H9 (cell line): ENCODE results near the gene THSD7B. TPM values are rescaled to one million over a fixed set of nuclear protein-coding genes. Genes with fewer than 3 reads are reported as not detected.

Experiments used
- DNase-seq: peaks from one replicate; pipeline ENCODE4 v3.0.0-alpha.2; 2017
- H2AFZ ChIP-seq: one replicate; pipeline ENCODE4 v1.6.1; 2013; ENCODE audit warnings: mild to moderate bottlenecking, low read length, control low read depth, moderate library complexity
- H2AK5ac ChIP-seq: 2 replicates; pipeline ENCODE4 v1.6.1; 2013; ENCODE audit warnings: low read length, control low read depth, mixed read lengths; ENCODE audit not compliant: insufficient read length
- H2BK120ac ChIP-seq: one replicate; pipeline ENCODE4 v1.6.1; 2013; ENCODE audit warnings: low read depth, mild to moderate bottlenecking, low read length, control low read depth, inconsistent platforms; ENCODE audit not compliant: poor library complexity, severe bottlenecking
- H2BK12ac ChIP-seq: 2 replicates; pipeline ENCODE4 v1.6.1; 2013; ENCODE audit warnings: low read length, control low read depth, mixed read lengths, low read depth; ENCODE audit not compliant: insufficient read length
- H2BK15ac ChIP-seq: 2 replicates; pipeline ENCODE4 v1.6.1; 2013; ENCODE audit warnings: low read depth, low read length, control low read depth
- H2BK20ac ChIP-seq: one replicate; pipeline ENCODE4 v1.6.1; 2013; ENCODE audit warnings: low read depth, mild to moderate bottlenecking, low read length, control low read depth, inconsistent platforms; ENCODE audit not compliant: poor library complexity, severe bottlenecking
- H2BK5ac ChIP-seq: 2 replicates; pipeline ENCODE4 v1.6.1; 2013; ENCODE audit warnings: low read length, control low read depth, mixed read lengths; ENCODE audit not compliant: insufficient read length
- H3K14ac ChIP-seq: 2 replicates; pipeline ENCODE4 v1.6.1; 2013; ENCODE audit warnings: low read length, control low read depth; ENCODE audit not compliant: insufficient read depth
- H3K18ac ChIP-seq: 2 replicates; pipeline ENCODE4 v1.6.1; 2013; ENCODE audit warnings: low read depth, mild to moderate bottlenecking, mixed read lengths, low read length, control low read depth; ENCODE audit not compliant: insufficient read length
- H3K23ac ChIP-seq: 2 replicates; pipeline ENCODE4 v1.6.1; 2013; ENCODE audit warnings: low read length, control low read depth, mixed read lengths, low read depth; ENCODE audit not compliant: insufficient read length
- H3K23me2 ChIP-seq: 2 replicates; pipeline ENCODE4 v1.6.1; 2013; ENCODE audit warnings: low read depth, mild to moderate bottlenecking, mixed read lengths, low read length, control low read depth; ENCODE audit not compliant: insufficient read length, poor library complexity, severe bottlenecking
- H3K27ac ChIP-seq: 2 replicates; pipeline ENCODE4 v1.5.1; 2013; ENCODE audit warnings: low read length, control low read depth, mixed read lengths, low read depth; ENCODE audit not compliant: insufficient read length
- H3K27me3 ChIP-seq: 2 replicates; pipeline ENCODE4 v1.6.1; 2013; ENCODE audit warnings: low read length, control low read depth, inconsistent platforms; ENCODE audit not compliant: insufficient read depth
- H3K4ac ChIP-seq: 2 replicates; pipeline ENCODE4 v1.6.1; 2013; ENCODE audit warnings: low read depth, mild to moderate bottlenecking, control low read depth, inconsistent platforms, low read length, moderate library complexity
- H3K4me1 ChIP-seq: 2 replicates; pipeline ENCODE4 v1.6.1; 2013; ENCODE audit warnings: low read length, control low read depth, inconsistent platforms; ENCODE audit not compliant: insufficient read depth
- H3K4me2 ChIP-seq: 2 replicates; pipeline ENCODE4 v1.6.1; 2013; ENCODE audit warnings: low read length, control low read depth, mixed read lengths; ENCODE audit not compliant: insufficient read length, insufficient read depth
- H3K56ac ChIP-seq: 2 replicates; pipeline ENCODE4 v1.6.1; 2013; ENCODE audit warnings: low read depth, mild to moderate bottlenecking, mixed read lengths, low read length, control low read depth; ENCODE audit not compliant: insufficient read length
- H3K79me1 ChIP-seq: 2 replicates; pipeline ENCODE4 v1.6.1; 2013; ENCODE audit warnings: low read depth, mild to moderate bottlenecking, moderate library complexity, low read length, control low read depth, inconsistent platforms; ENCODE audit not compliant: insufficient read depth, poor library complexity, severe bottlenecking
- H3K79me2 ChIP-seq: 2 replicates; pipeline ENCODE4 v1.6.1; 2013; ENCODE audit warnings: low read length, control low read depth, inconsistent platforms; ENCODE audit not compliant: insufficient read depth
- H3K9ac ChIP-seq: 2 replicates; pipeline ENCODE4 v1.6.1; 2013; ENCODE audit warnings: low read length, control low read depth, mixed read lengths; ENCODE audit not compliant: insufficient read length; ENCODE audit errors: extremely low read depth
- H3K9me3 ChIP-seq: one replicate; pipeline ENCODE4 v1.6.1; 2013; ENCODE audit warnings: low read depth, low read length, inconsistent platforms; ENCODE audit not compliant: control insufficient read depth
- H3T11ph ChIP-seq: one replicate; pipeline ENCODE4 v1.6.1; 2013; ENCODE audit warnings: mild to moderate bottlenecking, low read length, control low read depth, inconsistent platforms
- H4K20me1 ChIP-seq: one replicate; pipeline ENCODE4 v1.6.1; 2013; ENCODE audit not compliant: control insufficient read depth, insufficient read length, insufficient read depth
- H4K5ac ChIP-seq: 2 replicates; pipeline ENCODE4 v1.6.1; 2013; ENCODE audit warnings: low read depth, mild to moderate bottlenecking, mixed read lengths, low read length, control low read depth; ENCODE audit not compliant: insufficient read length
- H4K8ac ChIP-seq: replicated peaks from 2 replicates; pipeline ENCODE4 v1.6.1; 2013; ENCODE audit warnings: low read length, control low read depth, mixed read lengths, low read depth; ENCODE audit not compliant: insufficient read length
- H4K91ac ChIP-seq: 2 replicates; pipeline ENCODE4 v1.6.1; 2013; ENCODE audit warnings: low read depth, mild to moderate bottlenecking, moderate library complexity, mixed read lengths, low read length, control low read depth; ENCODE audit not compliant: insufficient read length
- H3K27ac Mint-ChIP-seq, 3 experiments: 2 replicates in 2 of 3; 3 replicates in 1 of 3; pipeline ENCODE4 v1.8.0; 2020 to 2021; ENCODE audit warnings: mixed read lengths in 3 of 3, mild to moderate bottlenecking in 1 of 3, moderate library complexity in 1 of 3
- H3K27me3 Mint-ChIP-seq: 2 replicates; pipeline ENCODE4 v1.8.0; 2021; ENCODE audit warnings: low read depth, mild to moderate bottlenecking, moderate library complexity, mixed read lengths
- H3K36me3 Mint-ChIP-seq, 3 experiments: 2 replicates in 2 of 3; 3 replicates in 1 of 3; pipeline ENCODE4 v1.8.0; 2020 to 2021; ENCODE audit warnings: low read depth in 3 of 3, mixed read lengths in 3 of 3; ENCODE audit not compliant: insufficient read depth in 1 of 3
- H3K4me1 Mint-ChIP-seq, 2 experiments: 2 replicates each; pipeline ENCODE4 v1.8.0; 2020; ENCODE audit warnings: mixed read lengths in 2 of 2
- H3K4me3 Mint-ChIP-seq, 2 experiments: 2 replicates in 1 of 2; 3 replicates in 1 of 2; pipeline ENCODE4 v1.8.0; 2020 to 2021; ENCODE audit warnings: mild to moderate bottlenecking in 2 of 2, mixed read lengths in 2 of 2, moderate library complexity in 1 of 2
- H3K9me3 Mint-ChIP-seq, 2 experiments: 2 replicates in 1 of 2; 3 replicates in 1 of 2; pipeline ENCODE4 v1.8.0; 2020; ENCODE audit warnings: mild to moderate bottlenecking in 2 of 2, mixed read lengths in 2 of 2, moderate library complexity in 1 of 2
- WGBS: extraction: QIAGEN DNeasy Blood & Tissue Kit; methylation state at CpG from one replicate; pipeline ENCODE4 v1.1.7; 2013; ENCODE audit warnings: missing lambda C conversion rate, low lambda C conversion rate, mixed read lengths; ENCODE audit not compliant: insufficient read length; ENCODE audit errors: extremely low coverage; 5-methylcytosine and 5-hydroxymethylcytosine counted together
- total RNA-seq: library from RNA; stranded (reverse); gene quantifications from 2 replicates; pipeline ENCODE4 v1.2.1, GENCODE V29; 2021
- TF ChIP-seq, protein P1 (sequence below): fragments of 200-600 bp; sonication (generic); conservative IDR thresholded peaks from 3 replicates; pipeline ENCODE4 v1.8.0; 2021; ENCODE audit warnings: antibody characterized with exemption, mild to moderate bottlenecking

Gene THSD7B
- total RNA-seq, 1 experiment from 2014 or later: 0.85 TPM

DNA sequence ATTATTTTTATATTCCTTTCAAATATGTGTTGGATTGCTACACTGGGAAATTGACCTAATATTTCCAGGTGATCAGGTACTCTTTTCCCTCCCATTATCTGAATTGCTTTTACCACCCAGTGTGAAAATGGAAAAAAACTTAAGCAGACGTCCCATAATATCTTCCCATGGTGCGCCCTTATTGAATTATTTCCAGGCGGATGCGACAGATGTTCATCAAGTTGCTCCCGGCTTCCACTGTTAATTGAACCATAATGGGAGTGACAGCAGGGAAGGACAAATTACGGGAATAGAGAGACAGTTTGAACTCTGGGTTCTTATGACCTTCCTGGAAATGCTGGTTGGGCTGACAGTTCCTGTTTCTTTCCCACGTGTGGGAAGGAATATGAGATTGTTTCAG is 93.3 kb downstream of the THSD7B start:
- Histone ChIP-seq H2BK15ac (no peak overlapping the region), H2BK5ac (no peak overlapping the region), H3K9me3 (no peaks in the 10 kb centered on the region), H3T11ph (no peak overlapping the region), H3K9ac (no peak overlapping the region), H3K27me3 (no peaks in the 10 kb centered on the region), H3K4ac (no peak overlapping the region), H3K27ac (no peak overlapping the region), H3K23me2 (no peaks in the 10 kb centered on the region), H3K23ac (no peak overlapping the region), H4K8ac (no peak overlapping the region), H2BK20ac (no peak overlapping the region), H3K56ac (no peak overlapping the region), H2AFZ (no peak overlapping the region), H3K18ac (no peak overlapping the region), H2BK12ac (no peak overlapping the region), H4K20me1 (no peaks in the 10 kb centered on the region), H4K91ac (no peak overlapping the region), H2BK120ac (no peak overlapping the region), H3K4me1 (no peaks in the 10 kb centered on the region), H4K5ac (no peak overlapping the region), H3K14ac (no peak overlapping the region), H2AK5ac (no peak overlapping the region), H3K79me2 (no peaks in the 10 kb centered on the region), H3K79me1 (no peaks in the 10 kb centered on the region), H3K4me2 (no peak overlapping the region)
- DNase-seq: no peak
- Mint-ChIP-seq H3K4me3 (no peak overlapping the region), H3K36me3 (no peaks in the 10 kb centered on the region; a peak in 1 of 7 replicates), H3K27ac (no peak overlapping the region), H3K4me1 (no peaks in the 10 kb centered on the region), H3K27me3 (0 out of 2 replicates have a peak, but pooled peaks cover 2% of the 10 kb centered on the region), H3K9me3 (no peaks in the 10 kb centered on the region; a peak in 1 of 5 replicates)
- WGBS: no CpG with 5 or more reads among the region's 7 CpGs
- TF ChIP-seq, protein P1, sequence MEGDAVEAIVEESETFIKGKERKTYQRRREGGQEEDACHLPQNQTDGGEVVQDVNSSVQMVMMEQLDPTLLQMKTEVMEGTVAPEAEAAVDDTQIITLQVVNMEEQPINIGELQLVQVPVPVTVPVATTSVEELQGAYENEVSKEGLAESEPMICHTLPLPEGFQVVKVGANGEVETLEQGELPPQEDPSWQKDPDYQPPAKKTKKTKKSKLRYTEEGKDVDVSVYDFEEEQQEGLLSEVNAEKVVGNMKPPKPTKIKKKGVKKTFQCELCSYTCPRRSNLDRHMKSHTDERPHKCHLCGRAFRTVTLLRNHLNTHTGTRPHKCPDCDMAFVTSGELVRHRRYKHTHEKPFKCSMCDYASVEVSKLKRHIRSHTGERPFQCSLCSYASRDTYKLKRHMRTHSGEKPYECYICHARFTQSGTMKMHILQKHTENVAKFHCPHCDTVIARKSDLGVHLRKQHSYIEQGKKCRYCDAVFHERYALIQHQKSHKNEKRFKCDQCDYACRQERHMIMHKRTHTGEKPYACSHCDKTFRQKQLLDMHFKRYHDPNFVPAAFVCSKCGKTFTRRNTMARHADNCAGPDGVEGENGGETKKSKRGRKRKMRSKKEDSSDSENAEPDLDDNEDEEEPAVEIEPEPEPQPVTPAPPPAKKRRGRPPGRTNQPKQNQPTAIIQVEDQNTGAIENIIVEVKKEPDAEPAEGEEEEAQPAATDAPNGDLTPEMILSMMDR: no peak
